H9 (cell line): Measurements from ENCODE around the gene TRPM8. TPM values are rescaled to one million over a fixed set of nuclear protein-coding genes. Genes with fewer than 3 reads are reported as not detected.

Experiments
- DNase-seq: peaks from one replicate; pipeline ENCODE4 v3.0.0-alpha.2; 2017
- H2AFZ ChIP-seq: one replicate; pipeline ENCODE4 v1.6.1; 2013; ENCODE audit warnings: mild to moderate bottlenecking, low read length, control low read depth, moderate library complexity
- H2AK5ac ChIP-seq: 2 replicates; pipeline ENCODE4 v1.6.1; 2013; ENCODE audit warnings: low read length, control low read depth, mixed read lengths; ENCODE audit not compliant: insufficient read length
- H2BK120ac ChIP-seq: one replicate; pipeline ENCODE4 v1.6.1; 2013; ENCODE audit warnings: low read depth, mild to moderate bottlenecking, low read length, control low read depth, inconsistent platforms; ENCODE audit not compliant: poor library complexity, severe bottlenecking
- H2BK12ac ChIP-seq: 2 replicates; pipeline ENCODE4 v1.6.1; 2013; ENCODE audit warnings: low read length, control low read depth, mixed read lengths, low read depth; ENCODE audit not compliant: insufficient read length
- H2BK15ac ChIP-seq: 2 replicates; pipeline ENCODE4 v1.6.1; 2013; ENCODE audit warnings: low read depth, low read length, control low read depth
- H2BK20ac ChIP-seq: one replicate; pipeline ENCODE4 v1.6.1; 2013; ENCODE audit warnings: low read depth, mild to moderate bottlenecking, low read length, control low read depth, inconsistent platforms; ENCODE audit not compliant: poor library complexity, severe bottlenecking
- H2BK5ac ChIP-seq: 2 replicates; pipeline ENCODE4 v1.6.1; 2013; ENCODE audit warnings: low read length, control low read depth, mixed read lengths; ENCODE audit not compliant: insufficient read length
- H3K14ac ChIP-seq: 2 replicates; pipeline ENCODE4 v1.6.1; 2013; ENCODE audit warnings: low read length, control low read depth; ENCODE audit not compliant: insufficient read depth
- H3K18ac ChIP-seq: 2 replicates; pipeline ENCODE4 v1.6.1; 2013; ENCODE audit warnings: low read depth, mild to moderate bottlenecking, mixed read lengths, low read length, control low read depth; ENCODE audit not compliant: insufficient read length
- H3K23ac ChIP-seq: 2 replicates; pipeline ENCODE4 v1.6.1; 2013; ENCODE audit warnings: low read length, control low read depth, mixed read lengths, low read depth; ENCODE audit not compliant: insufficient read length
- H3K23me2 ChIP-seq: 2 replicates; pipeline ENCODE4 v1.6.1; 2013; ENCODE audit warnings: low read depth, mild to moderate bottlenecking, mixed read lengths, low read length, control low read depth; ENCODE audit not compliant: insufficient read length, poor library complexity, severe bottlenecking
- H3K27ac ChIP-seq: 2 replicates; pipeline ENCODE4 v1.5.1; 2013; ENCODE audit warnings: low read length, control low read depth, mixed read lengths, low read depth; ENCODE audit not compliant: insufficient read length
- H3K27me3 ChIP-seq: 2 replicates; pipeline ENCODE4 v1.6.1; 2013; ENCODE audit warnings: low read length, control low read depth, inconsistent platforms; ENCODE audit not compliant: insufficient read depth
- H3K4ac ChIP-seq: 2 replicates; pipeline ENCODE4 v1.6.1; 2013; ENCODE audit warnings: low read depth, mild to moderate bottlenecking, control low read depth, inconsistent platforms, low read length, moderate library complexity
- H3K4me1 ChIP-seq: 2 replicates; pipeline ENCODE4 v1.6.1; 2013; ENCODE audit warnings: low read length, control low read depth, inconsistent platforms; ENCODE audit not compliant: insufficient read depth
- H3K4me2 ChIP-seq: 2 replicates; pipeline ENCODE4 v1.6.1; 2013; ENCODE audit warnings: low read length, control low read depth, mixed read lengths; ENCODE audit not compliant: insufficient read length, insufficient read depth
- H3K56ac ChIP-seq: 2 replicates; pipeline ENCODE4 v1.6.1; 2013; ENCODE audit warnings: low read depth, mild to moderate bottlenecking, mixed read lengths, low read length, control low read depth; ENCODE audit not compliant: insufficient read length
- H3K79me1 ChIP-seq: 2 replicates; pipeline ENCODE4 v1.6.1; 2013; ENCODE audit warnings: low read depth, mild to moderate bottlenecking, moderate library complexity, low read length, control low read depth, inconsistent platforms; ENCODE audit not compliant: insufficient read depth, poor library complexity, severe bottlenecking
- H3K79me2 ChIP-seq: 2 replicates; pipeline ENCODE4 v1.6.1; 2013; ENCODE audit warnings: low read length, control low read depth, inconsistent platforms; ENCODE audit not compliant: insufficient read depth
- H3K9ac ChIP-seq: 2 replicates; pipeline ENCODE4 v1.6.1; 2013; ENCODE audit warnings: low read length, control low read depth, mixed read lengths; ENCODE audit not compliant: insufficient read length; ENCODE audit errors: extremely low read depth
- H3K9me3 ChIP-seq: one replicate; pipeline ENCODE4 v1.6.1; 2013; ENCODE audit warnings: low read depth, low read length, inconsistent platforms; ENCODE audit not compliant: control insufficient read depth
- H3T11ph ChIP-seq: one replicate; pipeline ENCODE4 v1.6.1; 2013; ENCODE audit warnings: mild to moderate bottlenecking, low read length, control low read depth, inconsistent platforms
- H4K20me1 ChIP-seq: one replicate; pipeline ENCODE4 v1.6.1; 2013; ENCODE audit not compliant: control insufficient read depth, insufficient read length, insufficient read depth
- H4K5ac ChIP-seq: 2 replicates; pipeline ENCODE4 v1.6.1; 2013; ENCODE audit warnings: low read depth, mild to moderate bottlenecking, mixed read lengths, low read length, control low read depth; ENCODE audit not compliant: insufficient read length
- H4K8ac ChIP-seq: replicated peaks from 2 replicates; pipeline ENCODE4 v1.6.1; 2013; ENCODE audit warnings: low read length, control low read depth, mixed read lengths, low read depth; ENCODE audit not compliant: insufficient read length
- H4K91ac ChIP-seq: 2 replicates; pipeline ENCODE4 v1.6.1; 2013; ENCODE audit warnings: low read depth, mild to moderate bottlenecking, moderate library complexity, mixed read lengths, low read length, control low read depth; ENCODE audit not compliant: insufficient read length
- H3K27ac Mint-ChIP-seq, 3 experiments: 2 replicates in 2 of 3; 3 replicates in 1 of 3; pipeline ENCODE4 v1.8.0; 2020 to 2021; ENCODE audit warnings: mixed read lengths in 3 of 3, mild to moderate bottlenecking in 1 of 3, moderate library complexity in 1 of 3
- H3K27me3 Mint-ChIP-seq: 2 replicates; pipeline ENCODE4 v1.8.0; 2021; ENCODE audit warnings: low read depth, mild to moderate bottlenecking, moderate library complexity, mixed read lengths
- H3K36me3 Mint-ChIP-seq, 3 experiments: 2 replicates in 2 of 3; 3 replicates in 1 of 3; pipeline ENCODE4 v1.8.0; 2020 to 2021; ENCODE audit warnings: low read depth in 3 of 3, mixed read lengths in 3 of 3; ENCODE audit not compliant: insufficient read depth in 1 of 3
- H3K4me1 Mint-ChIP-seq, 2 experiments: 2 replicates each; pipeline ENCODE4 v1.8.0; 2020; ENCODE audit warnings: mixed read lengths in 2 of 2
- H3K4me3 Mint-ChIP-seq, 2 experiments: 2 replicates in 1 of 2; 3 replicates in 1 of 2; pipeline ENCODE4 v1.8.0; 2020 to 2021; ENCODE audit warnings: mild to moderate bottlenecking in 2 of 2, mixed read lengths in 2 of 2, moderate library complexity in 1 of 2
- H3K9me3 Mint-ChIP-seq, 2 experiments: 2 replicates in 1 of 2; 3 replicates in 1 of 2; pipeline ENCODE4 v1.8.0; 2020; ENCODE audit warnings: mild to moderate bottlenecking in 2 of 2, mixed read lengths in 2 of 2, moderate library complexity in 1 of 2
- WGBS: extraction: QIAGEN DNeasy Blood & Tissue Kit; methylation state at CpG from one replicate; pipeline ENCODE4 v1.1.7; 2013; ENCODE audit warnings: missing lambda C conversion rate, low lambda C conversion rate, mixed read lengths; ENCODE audit not compliant: insufficient read length; ENCODE audit errors: extremely low coverage; 5-methylcytosine and 5-hydroxymethylcytosine counted together
- total RNA-seq: library from RNA; stranded (reverse); gene quantifications from 2 replicates; pipeline ENCODE4 v1.2.1, GENCODE V29; 2021
- TF ChIP-seq, protein P1 (sequence below): fragments of 200-600 bp; sonication (generic); conservative IDR thresholded peaks from 3 replicates; pipeline ENCODE4 v1.8.0; 2021; ENCODE audit warnings: antibody characterized with exemption, mild to moderate bottlenecking

The TRPM8 gene
- total RNA-seq, 1 experiment from 2014 or later: 0.28 TPM

DNA sequence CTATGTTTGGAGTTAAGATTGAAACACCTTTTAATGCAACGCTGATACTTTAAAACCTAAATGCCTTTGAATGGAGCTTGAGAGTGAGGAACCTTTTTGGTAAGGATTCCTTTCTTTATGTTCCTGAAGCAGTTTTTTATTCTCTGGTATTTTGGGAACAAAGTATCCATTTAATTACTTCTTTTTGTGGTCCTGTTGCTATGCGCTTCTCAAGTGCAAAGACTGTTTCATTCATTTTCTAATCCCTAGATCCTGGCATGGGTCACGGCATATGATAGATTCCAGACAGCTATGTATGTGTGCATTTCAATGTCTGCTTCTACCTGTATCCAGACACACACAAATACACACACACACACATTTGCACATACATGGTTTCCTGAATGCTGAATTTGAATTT lies 28.0 kb downstream of the TRPM8 start:
- H3K9ac ChIP-seq: no peak overlapping the region
- peaks cover 4% of the 10 kb centered on the region in 2 experiments; a peak in 3 of 5 replicates for H3K9me3 Mint-ChIP-seq
- H3K27me3 Mint-ChIP-seq: peaks cover 10% of the 10 kb centered on the region
- no peak overlapping the region for H3K4ac ChIP-seq
- H4K20me1 ChIP-seq: no peaks in the 10 kb centered on the region
- no peak overlapping the region for H3K14ac ChIP-seq
- H3K27me3 ChIP-seq: no peaks in the 10 kb centered on the region
- H2BK5ac ChIP-seq: no peak overlapping the region
- H3K27ac Mint-ChIP-seq: no peak overlapping the region
- H3K18ac ChIP-seq: no peak overlapping the region
- H3K4me1 ChIP-seq: no peaks in the 10 kb centered on the region
- H4K8ac ChIP-seq: no peak overlapping the region
- no CpG with 5 or more reads among the region's 3 CpGs for WGBS
- no peak overlapping the region for H3K56ac ChIP-seq
- H4K91ac ChIP-seq: no peak overlapping the region
- H4K5ac ChIP-seq: no peak overlapping the region
- H3K4me2 ChIP-seq: no peak overlapping the region
- no peaks in the 10 kb centered on the region for H3K36me3 Mint-ChIP-seq
- H3K4me1 Mint-ChIP-seq: peaks cover 3 to 5% of the 10 kb centered on the region in 2 experiments; a peak in 2 of 4 replicates
- H2BK12ac ChIP-seq: no peak overlapping the region
- no peak overlapping the region for H2BK120ac ChIP-seq
- H3K4me3 Mint-ChIP-seq: no peak overlapping the region
- H3K9me3 ChIP-seq: no peaks in the 10 kb centered on the region
- no peaks in the 10 kb centered on the region for H3K79me2 ChIP-seq
- H3T11ph ChIP-seq: no peak overlapping the region
- no peak overlapping the region for H3K23ac ChIP-seq
- H3K23me2 ChIP-seq: no peaks in the 10 kb centered on the region
- no peak overlapping the region for H2BK20ac ChIP-seq
- H2AK5ac ChIP-seq: no peak overlapping the region
- H2BK15ac ChIP-seq: no peak overlapping the region
- DNase-seq: no peak
- H2AFZ ChIP-seq: no peak overlapping the region
- no peaks in the 10 kb centered on the region for H3K79me1 ChIP-seq
- H3K27ac ChIP-seq: no peak overlapping the region
- TF ChIP-seq, protein P1, sequence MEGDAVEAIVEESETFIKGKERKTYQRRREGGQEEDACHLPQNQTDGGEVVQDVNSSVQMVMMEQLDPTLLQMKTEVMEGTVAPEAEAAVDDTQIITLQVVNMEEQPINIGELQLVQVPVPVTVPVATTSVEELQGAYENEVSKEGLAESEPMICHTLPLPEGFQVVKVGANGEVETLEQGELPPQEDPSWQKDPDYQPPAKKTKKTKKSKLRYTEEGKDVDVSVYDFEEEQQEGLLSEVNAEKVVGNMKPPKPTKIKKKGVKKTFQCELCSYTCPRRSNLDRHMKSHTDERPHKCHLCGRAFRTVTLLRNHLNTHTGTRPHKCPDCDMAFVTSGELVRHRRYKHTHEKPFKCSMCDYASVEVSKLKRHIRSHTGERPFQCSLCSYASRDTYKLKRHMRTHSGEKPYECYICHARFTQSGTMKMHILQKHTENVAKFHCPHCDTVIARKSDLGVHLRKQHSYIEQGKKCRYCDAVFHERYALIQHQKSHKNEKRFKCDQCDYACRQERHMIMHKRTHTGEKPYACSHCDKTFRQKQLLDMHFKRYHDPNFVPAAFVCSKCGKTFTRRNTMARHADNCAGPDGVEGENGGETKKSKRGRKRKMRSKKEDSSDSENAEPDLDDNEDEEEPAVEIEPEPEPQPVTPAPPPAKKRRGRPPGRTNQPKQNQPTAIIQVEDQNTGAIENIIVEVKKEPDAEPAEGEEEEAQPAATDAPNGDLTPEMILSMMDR: no peak
